GM19351 (cell line): ENCODE measurements around the gene PARD6B.
"Not testable (repeated sequence)": the region's sequence is repeated elsewhere in the genome, so short reads cannot be mapped to it uniquely, and the experiment has no call there.

Source experiments
- ATAC-seq: cut with Tn5 transposase; IDR thresholded peaks from one replicate; pipeline ENCODE4 v1.9.1; 2021; ENCODE audit warnings: mild to moderate bottlenecking, moderate library complexity; ENCODE audit not compliant: unreplicated experiment

The PARD6B gene

GRCh38 chr20:50744143-50744792, 12.9 kb downstream of the PARD6B start:
- ATAC-seq = no peak

DNA sequence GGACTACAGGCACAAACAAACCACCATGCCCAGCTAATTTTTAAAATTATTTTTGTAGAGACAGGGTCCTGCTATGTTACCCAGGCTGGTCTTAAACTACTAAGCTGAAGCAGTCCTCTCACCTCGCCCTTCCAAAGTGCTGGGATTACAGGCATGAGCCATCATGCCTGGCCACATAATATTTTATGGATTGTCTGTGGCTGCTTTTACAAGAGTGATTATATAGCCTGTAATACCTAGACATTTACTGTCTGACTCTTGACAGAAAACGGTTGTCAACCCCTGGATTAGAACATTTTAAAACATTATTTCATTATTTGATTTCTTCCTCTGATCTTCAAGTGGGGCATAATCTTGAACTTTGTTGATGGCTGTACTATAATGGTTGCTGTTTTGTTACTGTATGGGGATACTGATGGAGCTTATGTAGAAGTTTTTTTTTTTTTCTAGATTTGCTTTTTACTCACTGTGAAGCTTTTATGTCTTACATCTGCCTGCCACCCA, 14.3 kb downstream of the PARD6B start:
- no peak for ATAC-seq

GRCh38 chr20:50746138-50746940, 15.0 kb downstream of the PARD6B start:
- no peak for ATAC-seq

DNA sequence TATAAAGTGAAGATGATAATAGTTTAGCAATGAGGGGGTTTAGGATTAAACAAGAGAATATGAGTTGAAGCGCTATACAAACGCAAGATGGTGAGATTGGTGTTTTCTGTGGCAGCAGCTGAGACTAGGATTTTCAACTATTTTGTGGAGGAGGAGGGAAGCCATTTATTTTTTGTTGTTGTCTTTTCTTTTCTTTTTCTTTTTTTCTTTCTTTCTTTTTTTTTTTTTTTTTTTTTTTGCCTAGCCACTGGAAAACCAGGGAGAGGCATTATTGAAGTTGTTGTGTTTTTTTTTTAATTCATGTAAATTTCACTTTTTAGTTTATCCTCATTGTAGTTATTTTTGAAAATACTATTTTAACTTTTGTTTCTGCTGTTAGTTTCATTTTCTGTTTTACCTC, 15.9 kb downstream of the PARD6B start:
- no peak for ATAC-seq

DNA sequence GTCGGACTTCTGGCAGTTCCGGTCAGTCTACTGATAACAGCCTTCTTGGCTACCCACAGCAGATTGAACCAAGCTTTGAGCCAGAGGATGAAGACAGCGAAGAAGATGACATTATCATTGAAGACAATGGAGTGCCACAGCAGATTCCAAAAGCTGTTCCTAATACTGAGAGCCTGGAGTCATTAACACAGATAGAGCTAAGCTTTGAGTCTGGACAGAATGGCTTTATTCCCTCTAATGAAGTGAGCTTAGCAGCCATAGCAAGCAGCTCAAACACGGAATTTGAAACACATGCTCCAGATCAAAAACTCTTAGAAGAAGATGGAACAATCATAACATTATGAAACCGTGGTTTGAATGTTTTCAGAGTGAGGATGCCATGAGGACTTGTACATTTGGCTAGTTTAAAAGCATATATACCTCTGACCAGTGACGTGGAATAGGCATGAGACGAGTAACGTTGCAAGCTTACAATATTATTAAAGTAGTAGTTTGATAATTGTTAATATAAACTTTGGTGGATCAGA, 18.8 kb downstream of the PARD6B start:
- no peak for ATAC-seq

- ATAC-seq = no peak
These were observed 21.8 kb downstream of the PARD6B start for GRCh38 chr20:50753152-50753551.

GRCh38 chr20:50754420-50754819, 23.0 kb downstream of the PARD6B start:
- ATAC-seq = no peak

- no peak for ATAC-seq
These were observed 25.1 kb downstream of the PARD6B start for GRCh38 chr20:50756447-50756846.

DNA sequence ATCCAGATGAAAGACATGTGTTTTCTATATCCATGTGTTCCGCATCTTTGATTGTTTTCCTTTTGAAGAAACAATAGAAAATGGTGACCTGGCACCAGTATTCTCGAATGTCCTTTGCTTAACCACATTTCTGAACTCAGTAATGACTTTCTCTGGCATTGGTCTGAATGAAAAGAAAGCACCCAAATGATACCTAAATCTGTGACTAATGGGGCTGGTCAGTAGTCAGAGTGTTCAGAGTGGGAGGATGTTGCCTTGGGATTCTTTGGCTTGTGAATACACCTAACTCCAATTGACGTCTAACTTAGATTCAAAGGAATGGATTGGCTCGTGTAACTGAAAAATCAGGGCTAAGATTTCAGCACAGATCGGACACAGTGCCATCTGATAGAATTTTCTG, 27.1 kb downstream of the PARD6B start:
- ATAC-seq = no peak

- ATAC-seq = no peak
These were observed 27.6 kb downstream of the PARD6B start for GRCh38 chr20:50758992-50759391.

- no peak for ATAC-seq
These were observed 28.3 kb downstream of the PARD6B start for GRCh38 chr20:50759678-50760077.

GRCh38 chr20:50762045-50762422, 30.7 kb downstream of the PARD6B start:
- no peak for ATAC-seq

- no peak for ATAC-seq
These were observed 31.2 kb downstream of the PARD6B start for GRCh38 chr20:50762435-50763220.

GRCh38 chr20:50763550-50764458, 32.4 kb downstream of the PARD6B start:
- not testable (repeated sequence) for ATAC-seq

- not testable (repeated sequence) for ATAC-seq
These were observed 33.9 kb downstream of the PARD6B start for GRCh38 chr20:50765251-50765650.

DNA sequence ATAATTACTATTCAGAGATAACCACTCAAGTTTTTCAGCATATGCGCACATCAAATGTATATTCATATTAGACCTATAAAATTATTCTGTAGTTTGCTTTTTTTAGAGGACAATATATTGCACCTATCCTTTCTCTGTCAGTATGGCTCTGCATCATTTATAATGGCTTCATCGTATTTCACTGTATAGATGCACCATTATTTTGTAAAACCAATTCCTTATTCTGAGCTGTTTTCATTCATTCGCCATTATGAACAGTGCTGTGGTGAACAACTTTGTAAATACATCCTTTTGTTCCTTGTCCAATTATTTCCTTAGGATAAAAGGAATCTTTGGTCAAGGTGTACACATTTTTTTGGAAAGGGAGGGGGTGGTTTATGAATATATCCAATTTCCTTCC, 34.3 kb downstream of the PARD6B start:
- no peak for ATAC-seq

DNA sequence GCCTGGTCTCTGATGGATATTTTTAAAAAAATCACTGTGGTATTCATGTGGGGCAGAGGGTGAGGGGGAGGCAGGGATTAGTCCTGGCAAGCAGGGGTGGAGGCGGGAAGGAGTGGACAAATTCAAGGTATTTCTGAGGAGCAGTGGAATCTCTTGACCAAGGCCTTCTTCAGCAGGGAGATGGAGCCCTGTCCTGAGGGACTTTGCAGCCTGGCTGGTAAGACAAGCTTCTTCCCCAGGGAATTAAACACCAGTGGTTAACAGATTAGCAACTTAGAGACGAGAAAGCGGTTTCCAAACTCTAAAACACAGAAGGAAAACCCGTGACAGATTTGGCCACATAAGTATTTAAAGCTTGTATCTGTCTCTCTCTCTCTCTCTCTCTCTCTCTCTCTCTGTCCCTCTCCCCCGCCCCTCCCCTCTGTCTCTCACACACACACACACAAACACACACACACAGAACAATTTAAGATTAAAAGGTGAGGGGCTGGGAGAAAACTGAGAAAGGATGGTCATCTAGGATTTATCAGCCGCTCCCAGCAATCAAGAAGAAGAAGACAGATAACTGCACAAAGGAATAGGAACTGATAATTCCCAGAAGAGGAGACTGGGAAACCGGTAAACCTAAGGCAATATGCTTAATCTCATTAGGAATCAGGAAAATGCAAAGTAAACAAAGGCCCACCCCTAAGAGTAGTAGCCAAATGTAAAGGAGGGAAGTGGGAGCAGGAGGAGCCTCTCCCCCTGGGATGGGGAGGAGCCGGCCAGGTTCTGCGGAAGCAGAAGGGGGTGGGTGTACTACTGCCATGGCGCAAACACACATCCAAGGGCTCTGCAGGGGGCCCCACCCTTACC, 35.8 kb downstream of the PARD6B start:
- not testable (repeated sequence) for ATAC-seq

- not testable (repeated sequence) for ATAC-seq
These were observed 37.6 kb downstream of the PARD6B start for GRCh38 chr20:50768991-50769390.

- ATAC-seq = not testable (repeated sequence)
These were observed 38.2 kb downstream of the PARD6B start for GRCh38 chr20:50769551-50770085.
